SU-DHL-6 (cell line): ENCODE data around the gene FRZB.

Experiments used
- H2AFZ ChIP-seq: fragments of 200-600 bp; sonication (generic); 2 replicates; pipeline ENCODE4 v1.6.1; 2014; ENCODE audit warnings: low read depth, mild to moderate bottlenecking, moderate library complexity, mixed read lengths, antibody characterized with exemption, low read length; ENCODE audit not compliant: severe bottlenecking
- H3F3A ChIP-seq: fragments of 200-600 bp; shearing (Covaris generic); 2 replicates; pipeline ENCODE4 v1.6.0; 2016; ENCODE audit warnings: antibody characterized with exemption, mild to moderate bottlenecking; ENCODE audit not compliant: insufficient read depth
- H3K27ac ChIP-seq: fragments of 200-600 bp; sonication (generic); 2 replicates; pipeline ENCODE4 v1.5.1; 2016; ENCODE audit warnings: low read depth, mild to moderate bottlenecking, low read length, moderate library complexity, mixed read lengths
- H3K27me3 ChIP-seq: fragments of 200-600 bp; sonication (generic), shearing (Covaris generic); 2 replicates; pipeline ENCODE4 v1.6.0; 2014; ENCODE audit warnings: mild to moderate bottlenecking, low read length
- H3K36me3 ChIP-seq: fragments of 200-600 bp; sonication (generic); 2 replicates; pipeline ENCODE4 v1.6.1; 2014; ENCODE audit warnings: mild to moderate bottlenecking, low read length, mixed read lengths
- H3K4me2 ChIP-seq: fragments of 300-600, 200-600 bp; shearing (Covaris generic), sonication (generic); 2 replicates; pipeline ENCODE4 v1.6.0; 2014; ENCODE audit warnings: low read length, low read depth, mild to moderate bottlenecking; ENCODE audit not compliant: poor library complexity, severe bottlenecking
- H3K4me3 ChIP-seq: fragments of 200-600 bp; sonication (generic); 2 replicates; pipeline ENCODE4 v1.5.1; 2014; ENCODE audit warnings: antibody characterized with exemption, low read length, mild to moderate bottlenecking, mixed read lengths; ENCODE audit not compliant: insufficient read depth, poor library complexity, severe bottlenecking
- H3K79me2 ChIP-seq: fragments of 200-600 bp; sonication (generic); 2 replicates; pipeline ENCODE4 v1.6.1; 2014; ENCODE audit warnings: mild to moderate bottlenecking, low read length, moderate library complexity; ENCODE audit not compliant: insufficient read depth
- H3K9ac ChIP-seq: fragments of 200-600 bp; sonication (generic); 2 replicates; pipeline ENCODE4 v1.7.0; 2014; ENCODE audit warnings: mild to moderate bottlenecking, low read length
- H3K9me2 ChIP-seq: fragments of 200-600 bp; sonication (generic); replicated peaks from 2 replicates; pipeline ENCODE4 v1.6.1; 2014; ENCODE audit warnings: low read length; ENCODE audit not compliant: insufficient read depth
- H3K9me3 ChIP-seq: fragments of 200-600 bp; sonication (generic); 2 replicates; pipeline ENCODE4 v1.6.1; 2014; ENCODE audit warnings: low read length, mixed read lengths; ENCODE audit not compliant: insufficient read depth
- H4K20me1 ChIP-seq: fragments of 200-600 bp; sonication (generic); 2 replicates; pipeline ENCODE4 v1.6.1; 2014; ENCODE audit warnings: low read depth, mild to moderate bottlenecking, antibody characterized with exemption, low read length, moderate library complexity, mixed read lengths
- CTCF ChIP-seq: fragments of 200-600 bp; sonication (generic); IDR thresholded peaks from one replicate; pipeline ENCODE4 v1.5.1; 2017; ENCODE audit warnings: antibody characterized with exemption, mild to moderate bottlenecking, low read length, moderate library complexity; ENCODE audit not compliant: insufficient read depth, poor library complexity, severe bottlenecking
- EZH2phosphoT487 ChIP-seq: fragments of 200-600 bp; sonication (generic), shearing (Covaris generic); conservative IDR thresholded peaks from 2 replicates; pipeline ENCODE4 v1.6.1; 2018; ENCODE audit warnings: mild to moderate bottlenecking, antibody characterized with exemption, low read length, moderate library complexity, mixed read lengths

The FRZB gene

GRCh38 chr2:182817558-182817957 lies 48.9 kb downstream of the FRZB start:
- no peaks in the 10 kb centered on the region for H3K9me2 ChIP-seq

GRCh38 chr2:182816866-182817265 lies 49.6 kb downstream of the FRZB start:
- Histone ChIP-seq H3F3A (no peaks in the 10 kb centered on the region), H3K9ac (no peak overlapping the region), H3K36me3 (no peaks in the 10 kb centered on the region), H3K27me3 (no peaks in the 10 kb centered on the region), H3K9me3 (no peaks in the 10 kb centered on the region), H3K79me2 (no peaks in the 10 kb centered on the region), H3K9me2 (no peaks in the 10 kb centered on the region), H3K4me2 (no peak overlapping the region), H4K20me1 (no peaks in the 10 kb centered on the region), H3K4me3 (no peak overlapping the region), H2AFZ (no peak overlapping the region), H3K27ac (no peak overlapping the region)
- TF ChIP-seq CTCF (no peak), EZH2phosphoT487 (no peak)

More at GRCh38 chr2:182817558-182817957, 48.9 kb downstream of the FRZB start:
- H3K36me3 ChIP-seq, result no peaks in the 10 kb centered on the region
- no peak overlapping the region for H2AFZ ChIP-seq
- no peak overlapping the region for H3K27ac ChIP-seq
- H3F3A ChIP-seq, result no peaks in the 10 kb centered on the region
- H3K4me3 ChIP-seq, result no peak overlapping the region
- TF ChIP-seq CTCF, result no peak
- TF ChIP-seq EZH2phosphoT487, result no peak
- H3K4me2 ChIP-seq, result no peak overlapping the region
- no peaks in the 10 kb centered on the region for H3K9me3 ChIP-seq
- H4K20me1 ChIP-seq, result no peaks in the 10 kb centered on the region
- no peaks in the 10 kb centered on the region for H3K79me2 ChIP-seq
- no peaks in the 10 kb centered on the region for H3K27me3 ChIP-seq
- H3K9ac ChIP-seq, result no peak overlapping the region

- no peaks in the 10 kb centered on the region for H3K9me2 ChIP-seq
- no peaks in the 10 kb centered on the region for H3K27me3 ChIP-seq
- H3K9me3 ChIP-seq, result no peaks in the 10 kb centered on the region
- no peaks in the 10 kb centered on the region for H3K79me2 ChIP-seq
- H3K9ac ChIP-seq, result no peak overlapping the region
- H3F3A ChIP-seq, result no peaks in the 10 kb centered on the region
- no peak overlapping the region for H3K27ac ChIP-seq
- no peaks in the 10 kb centered on the region for H3K36me3 ChIP-seq
- H4K20me1 ChIP-seq, result no peaks in the 10 kb centered on the region
- no peak for TF ChIP-seq EZH2phosphoT487
- no peak for TF ChIP-seq CTCF
- no peak overlapping the region for H3K4me2 ChIP-seq
- no peak overlapping the region for H3K4me3 ChIP-seq
- H2AFZ ChIP-seq, result no peak overlapping the region
These were observed 51.6 kb downstream of the FRZB start for GRCh38 chr2:182814804-182815203.
